NT2/D1 (cell line): ENCODE measurements around the gene HK1.

Experiments
- SUZ12 ChIP-seq: IDR thresholded peaks from 2 replicates; pipeline ENCODE4 v1.6.1; 2011; ENCODE audit not compliant: insufficient read length, insufficient read depth; ENCODE audit errors: extremely low read depth
- ZNF274 ChIP-seq: IDR thresholded peaks from 2 replicates; pipeline ENCODE4 v1.6.1; 2011; ENCODE audit warnings: mild to moderate bottlenecking, low read depth, low read length

DNA sequence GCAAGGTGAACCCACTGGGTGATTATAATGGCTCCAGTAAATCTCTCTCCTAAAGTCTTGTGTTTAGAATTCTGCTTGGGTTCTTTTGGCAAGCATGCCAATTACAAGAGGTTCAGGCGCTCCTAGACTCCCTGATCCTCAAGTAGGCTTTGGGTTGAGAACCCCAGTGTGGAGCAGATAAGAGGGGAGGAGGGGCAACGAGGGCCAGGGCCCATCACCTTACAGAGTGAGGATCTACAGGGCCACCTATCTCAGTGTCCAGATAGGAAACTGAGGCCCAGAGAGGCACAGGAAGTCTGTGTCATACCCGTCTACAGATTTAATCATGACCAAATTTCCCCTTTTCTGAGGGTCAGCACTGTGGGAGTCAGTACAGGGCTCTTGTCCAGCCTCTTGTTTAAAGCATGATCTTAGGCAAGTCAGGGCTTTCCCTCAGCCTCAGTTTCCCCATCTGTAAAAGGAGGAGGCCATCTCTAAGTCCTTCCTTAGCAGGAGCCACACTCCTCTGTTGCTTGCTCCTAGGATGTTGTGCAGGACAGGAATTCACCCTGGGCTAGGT is 134.0 kb downstream of the HK1 start:
- TF ChIP-seq SUZ12 = no peak
- TF ChIP-seq ZNF274 = no peak
